K562 (cell line): ENCODE data around the gene TSPAN14. TPM values are rescaled to one million over a fixed set of nuclear protein-coding genes. Genes with fewer than 3 reads are reported as not detected.

Experiments used
- ATAC-seq: fragments of 200-7000 bp; cut with Tn5 transposase; 3 replicates; pipeline ENCODE4 v1.9.1; 2020; ENCODE audit warnings: moderate library complexity
- BruUV-seq: library from RNA; stranded (reverse); fragments of 400-500 nt; replicated peaks from 2 replicates; lab custom pipeline; 2021; lab: Mats Ljungman, UMichigan
- CTCF ChIA-PET: fragments of 300-600 bp; formaldehyde crosslinking; extraction: SDS; loops from one replicate; lab custom pipeline; 2021; ENCODE audit warnings: low intra/inter-chr PET ratio; lab: Yijun Ruan, JAX
- POLR2A ChIA-PET: fragments of 300-600, 350-650 bp; sonication (Branson Sonifier 250); formaldehyde crosslinking; extraction: SDS; loops from one replicate; lab custom pipeline; 2021; ENCODE audit warnings: antibody characterized with exemption, inconsistent platforms; lab: Yijun Ruan, JAX
- DNase-seq, 4 experiments: peaks; one replicate each; pipeline versions ENCODE4 v3.0.0 to v3.0.0-alpha.2; 2011 to 2018; ENCODE audit warnings: low spot score in 3 of 4, mixed read lengths in 3 of 4; ENCODE audit errors: extremely low read depth in 1 of 4
- FAIRE-seq: peaks from 2 replicates; lab custom pipeline; 2011; peaks lifted over from hg19 to GRCh38; lab: Jason Lieb, UNC
- H2AFZ ChIP-seq: 2 replicates; pipeline ENCODE4 v1.6.0; 2011; ENCODE audit warnings: low read depth, low read length, control low read depth, inconsistent platforms
- H3K27ac ChIP-seq: fragments of 200-600 bp; 3 replicates; pipeline ENCODE4 v1.8.0; 2011; ENCODE audit warnings: low read depth, mild to moderate bottlenecking, control low read depth, inconsistent platforms, low read length, moderate library complexity, mixed read lengths; ENCODE audit errors: extremely low read depth
- H3K27me3 ChIP-seq, 2 experiments: fragments of 300-600 bp in 1 of 2; 2 replicates in 1 of 2; 3 replicates in 1 of 2; pipeline versions ENCODE4 v1.6.0 to v1.8.0; 2011; ENCODE audit warnings: inconsistent platforms in 2 of 2, low read length in 2 of 2, mild to moderate bottlenecking in 1 of 2, mixed read lengths in 1 of 2, moderate library complexity in 1 of 2; ENCODE audit not compliant: control insufficient read depth in 2 of 2, insufficient read depth in 2 of 2
- H3K36me3 ChIP-seq: fragments of 300-600 bp; 3 replicates; pipeline ENCODE4 v1.8.0; 2011; ENCODE audit warnings: mild to moderate bottlenecking, low read length, inconsistent platforms; ENCODE audit not compliant: control insufficient read depth, insufficient read depth
- H3K4me1 ChIP-seq, 2 experiments: fragments of 200-600 bp in 1 of 2; replicated peaks in 1 of 2; 2 replicates in 1 of 2; 3 replicates in 1 of 2; pipeline versions ENCODE4 v1.5.1 to v1.8.0; 2011; ENCODE audit warnings: inconsistent platforms in 2 of 2, low read length in 2 of 2, mild to moderate bottlenecking in 1 of 2, mixed read lengths in 1 of 2, moderate library complexity in 1 of 2; ENCODE audit not compliant: control insufficient read depth in 2 of 2, insufficient read depth in 2 of 2
- H3K4me2 ChIP-seq: 2 replicates; pipeline ENCODE4 v1.6.1; 2011; ENCODE audit warnings: low read length, control low read depth, inconsistent platforms, mixed read lengths; ENCODE audit not compliant: insufficient read depth
- H3K4me3 ChIP-seq: fragments of 200-600 bp; sonication (generic), shearing (Covaris generic); 2 replicates; pipeline ENCODE4 v1.5.1; 2016; ENCODE audit warnings: control low read depth, inconsistent platforms
- H3K79me2 ChIP-seq: fragments of 200-600 bp; 3 replicates; pipeline ENCODE4 v1.8.0; 2011; ENCODE audit warnings: low read length, inconsistent platforms; ENCODE audit not compliant: control insufficient read depth, insufficient read depth
- H3K9ac ChIP-seq, 2 experiments: 2 replicates each; pipeline versions ENCODE4 v1.6.0 to v1.6.1; 2011; ENCODE audit warnings: low read depth in 2 of 2, low read length in 2 of 2, control low read depth in 1 of 2, inconsistent platforms in 1 of 2, mild to moderate bottlenecking in 1 of 2, mixed read lengths in 1 of 2; ENCODE audit not compliant: insufficient read depth in 1 of 2
- H3K9me1 ChIP-seq: one replicate; pipeline ENCODE4 v1.6.0; 2011; ENCODE audit warnings: inconsistent platforms, mild to moderate bottlenecking, low read length, moderate library complexity; ENCODE audit not compliant: control insufficient read depth, insufficient read depth
- H3K9me3 ChIP-seq: replicated peaks from 2 replicates; pipeline ENCODE4 v1.5.1; 2011; ENCODE audit warnings: low read depth, low read length, inconsistent platforms; ENCODE audit not compliant: control insufficient read depth, insufficient read depth
- H4K20me1 ChIP-seq: replicated peaks from 2 replicates; pipeline ENCODE4 v1.6.1; 2011; ENCODE audit warnings: low read length, inconsistent platforms, mixed read lengths; ENCODE audit not compliant: control insufficient read depth, insufficient read depth
- CEBPG ChIP-seq, 3 experiments: fragments of 200-800 bp in 1 of 3; sonication (Bioruptor generic) in 1 of 3; sonication (generic) in 1 of 3; formaldehyde crosslinking in 1 of 3; IDR thresholded peaks in 2 of 3; conservative IDR thresholded peaks in 1 of 3; 2 replicates each; pipeline versions ENCODE4 v1.6.1 to v1.8.0; 2016 to 2022; ENCODE audit warnings: missing compliant biosample characterization in 2 of 3, missing genetic modification characterization in 2 of 3, mild to moderate bottlenecking in 1 of 3, missing genetic modification reagents in 1 of 3
- DDX20 ChIP-seq: fragments of 450-650 bp; IDR thresholded peaks from 2 replicates; pipeline ENCODE4 v1.6.1; 2016; ENCODE audit warnings: missing genetic modification characterization, low read depth, mild to moderate bottlenecking, missing compliant biosample characterization, moderate library complexity
- DMBX1 ChIP-seq: fragments of 250-450 bp; sonication (Bioruptor Pico); IDR thresholded peaks from 2 replicates; pipeline ENCODE4 v1.8.0; 2022; ENCODE audit warnings: inconsistent platforms, mild to moderate bottlenecking, moderate library complexity, borderline replicate concordance
- GTF2F1 ChIP-seq: IDR thresholded peaks from 2 replicates; pipeline ENCODE4 v1.6.1; 2011; ENCODE audit warnings: low read depth, low read length, improper control_type of control experiment
- HNRNPK ChIP-seq: fragments of 200-400 bp; formaldehyde crosslinking; IDR thresholded peaks from one replicate; pipeline ENCODE4 v1.6.1; 2018; ENCODE audit warnings: mild to moderate bottlenecking, low read depth, low read length; ENCODE audit not compliant: poor library complexity, severe bottlenecking
- KAT8 ChIP-seq: fragments of 450-650 bp; IDR thresholded peaks from 2 replicates; pipeline ENCODE4 v1.6.1; 2016; ENCODE audit warnings: low read depth, mild to moderate bottlenecking
- MEF2A ChIP-seq: IDR thresholded peaks from 2 replicates; pipeline ENCODE4 v1.6.1; 2011; ENCODE audit warnings: low read depth, mild to moderate bottlenecking, low read length, moderate library complexity; ENCODE audit not compliant: control insufficient read depth
- MYNN ChIP-seq, 2 experiments: sonication (generic); formaldehyde crosslinking in 1 of 2; IDR thresholded peaks; 2 replicates each; pipeline versions ENCODE4 v1.5.0 to v1.6.1; 2016 to 2020; ENCODE audit warnings: antibody characterized with exemption in 1 of 2, missing genetic modification reagents in 1 of 2
- NBN ChIP-seq: fragments of 450-650 bp; IDR thresholded peaks from 2 replicates; pipeline ENCODE4 v1.6.1; 2016; ENCODE audit warnings: low read depth, mild to moderate bottlenecking
- TEAD1 ChIP-seq, 2 experiments: fragments of 450-650 bp in 1 of 2; sonication (generic) in 1 of 2; formaldehyde crosslinking; IDR thresholded peaks; 2 replicates each; pipeline versions ENCODE4 v1.4.0 to v1.8.0; 2020 to 2022; ENCODE audit warnings: mild to moderate bottlenecking in 2 of 2, missing genetic modification reagents in 1 of 2
- WHSC1 ChIP-seq: IDR thresholded peaks from one replicate; pipeline ENCODE4 v1.6.1; 2012; ENCODE audit warnings: low read length, control low read depth, inconsistent platforms
- ZNF766 ChIP-seq: fragments of 200-800 bp; sonication (Bioruptor generic); conservative IDR thresholded peaks from 2 replicates; pipeline ENCODE4 v1.6.1; 2016; ENCODE audit warnings: missing genetic modification characterization, missing compliant biosample characterization
- WGBS: fragments of 100-300 bp; shearing (Covaris generic); methylation state at CpG from one replicate; pipeline ENCODE4 v1.1.6; 2016; ENCODE audit warnings: low coverage, mixed read lengths; ENCODE audit not compliant: insufficient coverage; ENCODE audit errors: missing lambda C conversion rate; 5-methylcytosine and 5-hydroxymethylcytosine counted together
- in situ Hi-C: fragments of 300-500 bp; cut with MboI; formaldehyde crosslinking; loops from 4 replicates; pipeline ENCODE4 v1.15.0; 2018; ENCODE audit warnings: inconsistent platforms, mixed read lengths
- intact Hi-C: fragments of 100-400 bp; cut with micrococcal nuclease; formaldehyde crosslinking; loops from 2 replicates; pipeline ENCODE4 v1.14.2; 2022
- polyA plus RNA-seq, 8 experiments: library from polyadenylated mRNA; depleted of rRNA in 4 of 8; stranded (reverse) in 5 of 8; unstranded in 3 of 8; fragments of >200 nt; fragmentation: Nextera tagmentation in 2 of 8; fragmentation: Illumina TruSeq in 1 of 8; extraction: Ambion mirVana in 2 of 8; extraction: Trizol in 1 of 8; gene quantifications; 2 replicates each; pipeline versions ENCODE4 v1.2.1 to v1.2.3, GENCODE V29; 2011 to 2014; ENCODE audit warnings: inconsistent platforms in 1 of 8, missing spikeins in 1 of 8
- total RNA-seq, 7 experiments: library from RNA; depleted of rRNA in 6 of 7; stranded (reverse); fragments of >200 nt in 6 of 7; fragmentation: Illumina TruSeq in 2 of 7; extraction: Trizol in 2 of 7; gene quantifications; 2 replicates each; pipeline versions ENCODE4 v1.2.1 to v1.2.3, GENCODE V29; 2011 to 2021; ENCODE audit warnings: low replicate concordance in 1 of 7
- TF ChIP-seq, protein P1 (sequence below): sonication (generic); formaldehyde crosslinking; IDR thresholded peaks from 2 replicates; pipeline ENCODE4 v1.9.0; 2022; ENCODE audit warnings: mild to moderate bottlenecking, missing genetic modification reagents
- TF ChIP-seq, protein P2 (sequence below): fragments of 250-450 bp; sonication (Bioruptor Pico); IDR thresholded peaks from 2 replicates; pipeline ENCODE4 v1.4.0; 2020; ENCODE audit warnings: borderline replicate concordance
- TF ChIP-seq, protein P3 (sequence below): conservative IDR thresholded peaks from 2 replicates; pipeline ENCODE4 v1.6.1; 2011; ENCODE audit warnings: low read depth, mild to moderate bottlenecking, low read length; ENCODE audit not compliant: control insufficient read depth

Gene TSPAN14
- total and polyA plus RNA-seq, 9 of the 15 experiments (the other 6 are each of a cell fraction or from before 2014, with no cell fraction given): 5.8 to 92.9 (median 23.3) TPM

DNA sequence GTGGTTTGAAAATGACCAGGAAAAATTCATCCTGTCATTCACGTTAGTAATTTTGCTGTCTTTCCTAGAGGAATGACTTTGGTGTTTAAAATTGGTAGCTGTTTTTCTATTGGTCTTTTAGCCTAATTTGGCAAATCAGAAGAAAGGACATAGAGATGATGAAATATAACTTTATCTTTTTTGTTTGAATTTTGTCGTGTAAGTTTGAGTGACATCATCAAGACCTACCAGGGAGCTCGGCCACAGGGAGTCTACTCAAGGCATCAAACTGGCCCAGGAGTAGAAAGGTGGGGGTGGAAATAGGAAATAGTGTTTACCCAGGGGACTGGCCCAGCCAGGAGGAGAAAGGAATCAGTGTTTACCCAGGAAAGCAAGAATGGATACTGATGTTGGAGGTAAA is 21.0 kb upstream of the TSPAN14 start (continued):
- no peak for TF ChIP-seq DMBX1 (CRISPR knock-in tag)

DNA sequence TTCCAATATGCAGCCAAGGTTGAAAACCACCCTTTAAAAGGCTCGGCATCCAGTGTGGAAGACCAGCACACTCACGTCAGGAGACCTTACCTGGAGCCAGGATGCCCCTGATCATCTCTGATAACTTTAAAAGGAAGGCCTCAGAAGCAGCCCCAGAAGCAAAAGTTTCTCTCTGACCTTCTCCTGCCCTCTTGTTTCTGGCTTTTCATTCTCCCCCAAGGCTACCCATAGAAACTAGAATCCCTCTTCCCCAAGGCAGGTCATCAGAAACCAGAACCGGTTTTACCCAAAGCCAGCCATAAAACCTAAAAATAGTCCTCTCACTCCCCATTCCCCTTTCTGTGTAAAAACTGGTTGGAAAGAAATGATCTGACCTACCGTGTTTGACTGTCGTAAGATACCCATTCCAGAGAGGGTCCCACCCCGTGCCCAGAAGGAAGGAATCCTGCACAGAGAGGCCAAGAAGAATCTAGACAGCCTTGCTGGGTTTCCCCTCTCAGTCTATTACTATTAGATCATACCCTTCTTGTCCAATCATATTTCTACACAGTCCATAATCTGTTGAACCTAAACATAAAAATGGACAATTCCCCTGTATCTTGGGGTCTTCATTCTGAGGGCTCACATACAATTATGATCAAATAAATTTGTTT is 17.5 kb upstream of the TSPAN14 start:
- Histone ChIP-seq H3K27ac (no peak overlapping the region), H2AFZ (no peak overlapping the region), H3K27me3 (peaks cover 28 to 32% of the 10 kb centered on the region in 2 experiments), H3K4me3 (no peak overlapping the region), H3K9me3 (no peaks in the 10 kb centered on the region; the same call in 1 of the 2 replicates), H3K4me2 (no peak overlapping the region), H3K4me1 (no peaks in the 10 kb centered on the region), H3K9ac (no peak overlapping the region), H3K9me1 (no peaks in the 10 kb centered on the region), H3K79me2 (no peaks in the 10 kb centered on the region), H4K20me1 (no peaks in the 10 kb centered on the region), H3K36me3 (no peaks in the 10 kb centered on the region)
- WGBS: 2% methylated on average over 6 of the region's 6 CpGs
- in situ Hi-C loops (no loop called here), intact Hi-C loops (no loop called here)
- BruUV-seq: no TSS peak
- ChIA-PET POLR2A (no interaction called here), CTCF (no interaction called here)
- DNase-seq (no peak), FAIRE-seq (no peak), ATAC-seq (no peak)
- TF ChIP-seq MEF2A (no peak), HNRNPK (no peak), KAT8 (no peak), ZNF766 (CRISPR knock-in tag) (no peak), NBN (no peak), DDX20 (tag) (no peak), CEBPG (CRISPR knock-in tag; IDR thresholded peaks at IDR 0.05) (no peak), CEBPG (tag; conservative IDR thresholded peaks at IDR 0.05 in 1 of 2, IDR thresholded peaks at IDR 0.05 in 1 of 2) (no peak), GTF2F1 (no peak), MYNN (IDR thresholded peaks at IDR 0.05) (no peak), MYNN (CRISPR knock-in tag; IDR thresholded peaks at IDR 0.05) (no peak), TEAD1 (CRISPR knock-in tag; IDR thresholded peaks at IDR 0.05) (no peak), WHSC1 (no peak)
- TF ChIP-seq, protein P1, sequence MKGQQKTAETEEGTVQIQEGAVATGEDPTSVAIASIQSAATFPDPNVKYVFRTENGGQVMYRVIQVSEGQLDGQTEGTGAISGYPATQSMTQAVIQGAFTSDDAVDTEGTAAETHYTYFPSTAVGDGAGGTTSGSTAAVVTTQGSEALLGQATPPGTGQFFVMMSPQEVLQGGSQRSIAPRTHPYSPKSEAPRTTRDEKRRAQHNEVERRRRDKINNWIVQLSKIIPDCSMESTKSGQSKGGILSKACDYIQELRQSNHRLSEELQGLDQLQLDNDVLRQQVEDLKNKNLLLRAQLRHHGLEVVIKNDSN (CRISPR knock-in tag): no peak
- TF ChIP-seq, protein P2, sequence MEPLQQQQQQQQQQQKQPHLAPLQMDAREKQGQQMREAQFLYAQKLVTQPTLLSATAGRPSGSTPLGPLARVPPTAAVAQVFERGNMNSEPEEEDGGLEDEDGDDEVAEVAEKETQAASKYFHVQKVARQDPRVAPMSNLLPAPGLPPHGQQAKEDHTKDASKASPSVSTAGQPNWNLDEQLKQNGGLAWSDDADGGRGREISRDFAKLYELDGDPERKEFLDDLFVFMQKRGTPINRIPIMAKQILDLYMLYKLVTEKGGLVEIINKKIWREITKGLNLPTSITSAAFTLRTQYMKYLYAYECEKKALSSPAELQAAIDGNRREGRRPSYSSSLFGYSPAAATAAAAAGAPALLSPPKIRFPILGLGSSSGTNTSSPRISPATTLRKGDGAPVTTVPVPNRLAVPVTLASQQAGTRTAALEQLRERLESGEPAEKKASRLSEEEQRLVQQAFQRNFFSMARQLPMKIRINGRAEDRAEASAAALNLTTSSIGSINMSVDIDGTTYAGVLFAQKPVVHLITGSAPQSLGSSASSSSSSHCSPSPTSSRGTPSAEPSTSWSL (CRISPR knock-in tag): no peak
- TF ChIP-seq, protein P3, sequence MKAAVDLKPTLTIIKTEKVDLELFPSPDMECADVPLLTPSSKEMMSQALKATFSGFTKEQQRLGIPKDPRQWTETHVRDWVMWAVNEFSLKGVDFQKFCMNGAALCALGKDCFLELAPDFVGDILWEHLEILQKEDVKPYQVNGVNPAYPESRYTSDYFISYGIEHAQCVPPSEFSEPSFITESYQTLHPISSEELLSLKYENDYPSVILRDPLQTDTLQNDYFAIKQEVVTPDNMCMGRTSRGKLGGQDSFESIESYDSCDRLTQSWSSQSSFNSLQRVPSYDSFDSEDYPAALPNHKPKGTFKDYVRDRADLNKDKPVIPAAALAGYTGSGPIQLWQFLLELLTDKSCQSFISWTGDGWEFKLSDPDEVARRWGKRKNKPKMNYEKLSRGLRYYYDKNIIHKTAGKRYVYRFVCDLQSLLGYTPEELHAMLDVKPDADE: no peak
